Psoas muscle (tissue), 8 donors: ENCODE measurements around the gene COX19. TPM values are rescaled to one million over a fixed set of nuclear protein-coding genes. Genes with fewer than 3 reads are reported as not detected.

ENCODE experiments used
- ATAC-seq, 4 donors: fragments of 200-7000 bp; cut with Tn5 transposase; one replicate each; pipeline ENCODE4 v1.9.1; 2020; ENCODE audit warnings: moderate library complexity in 3 of 4, mild to moderate bottlenecking in 2 of 4
- DNase-seq, 2 donors: peaks; one replicate each; pipeline ENCODE4 v3.0.0-alpha.2; 2020
- H3K27ac ChIP-seq: fragments of 200-600 bp; one replicate; pipeline ENCODE4 v1.8.0; 2022
- H3K27me3 ChIP-seq, 3 donors: fragments of 200-600 bp in 1 of 3; one replicate each; pipeline versions ENCODE4 v1.6.1 to v1.8.0; 2013 to 2022; ENCODE audit warnings: low read length in 2 of 3, mild to moderate bottlenecking in 2 of 3, moderate library complexity in 1 of 3; ENCODE audit not compliant: insufficient read depth in 3 of 3
- H3K36me3 ChIP-seq, 2 donors: fragments of 200-600 bp in 1 of 2; one replicate each; pipeline versions ENCODE4 v1.6.1 to v1.8.0; 2013 to 2022; ENCODE audit warnings: low read depth in 1 of 2, mild to moderate bottlenecking in 1 of 2, moderate library complexity in 1 of 2; ENCODE audit not compliant: insufficient read depth in 1 of 2
- H3K4me1 ChIP-seq: fragments of 200-600 bp; one replicate; pipeline ENCODE4 v1.8.0; 2022
- H3K4me3 ChIP-seq: fragments of 200-600 bp; one replicate; pipeline ENCODE4 v1.8.0; 2022; ENCODE audit warnings: mild to moderate bottlenecking
- H3K9me3 ChIP-seq: fragments of 200-600 bp; one replicate; pipeline ENCODE4 v1.8.0; 2022
- CTCF ChIP-seq: fragments of 200-600 bp; IDR thresholded peaks from one replicate; pipeline ENCODE4 v1.8.0; 2022; ENCODE audit warnings: antibody characterized with exemption
- whole genome bisulfite sequencing, 3 donors: extraction: QIAGEN DNeasy Blood & Tissue Kit; methylation state at CpG; one replicate each; pipeline versions ENCODE4 v1.1.6 to v1.1.7; 2013; 5-methylcytosine and 5-hydroxymethylcytosine counted together
- intact Hi-C, 2 donors: fragments of 100-400 bp; cut with DNase I; formaldehyde crosslinking; loops; one replicate each; pipeline versions ENCODE4 v1.11.0 to v1.14.2; 2022
- polyA plus RNA-seq, 3 donors: library from polyadenylated mRNA; stranded (reverse); fragments of 200-250 nt; gene quantifications; one replicate each; pipeline ENCODE4 v1.2.3, GENCODE V29; 2013
- total RNA-seq, 4 donors: library from RNA; stranded (reverse); fragmentation: NEBNext Ultra II Directional in 2 of 4; extraction: Animal tissue kit (Norgen Biotek cat#: 25700) in 2 of 4; gene quantifications; one replicate each; pipeline versions ENCODE4 v1.2.1 to v1.2.4, GENCODE V29; 2021 to 2023
- donor health status: healthy with polysubstance abuse.
- donor health status: DM: no; HTN: no; CAD: no; lungs with moderate emphysema.
- donor health status: Bipolar disorder and iron deficiency.
- donor health status: healthy.
- donor health status: DM: yes; HTN: yes; CAD: no.
- donor health status: DM: no; HTN: no; CAD: no.
- donor health status: DM: no; HTN: no; CAD: no.
- donor health status: DM: yes; HTN: yes; CAD: no.

The COX19 gene
- total and polyA plus RNA-seq, 7 donors: 4.5 to 12.2 (median 7.5) TPM

- Histone ChIP-seq H3K27me3 (peaks cover 0 to 14% (median 2%) of the 10 kb centered on the region in 3 donors), H3K4me1 (no peaks in the 10 kb centered on the region), H3K4me3 (peak overlapping the region; percentile 11), H3K27ac (no peak overlapping the region), H3K36me3 (no peaks in the 10 kb centered on the region), H3K9me3 (no peaks in the 10 kb centered on the region)
- 51 to 54% (median 54%) methylated on average over 33 to 40 of the region's 40 CpGs for WGBS, 3 donors
- DNase-seq (peak; percentile 65 to 78), ATAC-seq (peak; percentile 23 to 59 (median 34))
- intact Hi-C loops: no loop called here
- TF ChIP-seq CTCF: no peak
Measured at GRCh38 chr7:923108-924041, 52.0 kb downstream of the COX19 start.

GRCh38 chr7:922334-923107 lies 52.8 kb downstream of the COX19 start:
- DNase-seq (peak; percentile 10 to 25), ATAC-seq (no peak)
- intact Hi-C loops: no loop called here
- 56 to 68% (median 61%) methylated on average over 23 to 29 of the region's 29 CpGs for WGBS, 3 donors
- Histone ChIP-seq H3K9me3 (no peaks in the 10 kb centered on the region), H3K27me3 (peaks cover 0 to 14% (median 2%) of the 10 kb centered on the region in 3 donors), H3K4me1 (no peaks in the 10 kb centered on the region), H3K4me3 (peak overlapping the region; percentile 11), H3K27ac (no peak overlapping the region), H3K36me3 (no peaks in the 10 kb centered on the region)
- no peak for TF ChIP-seq CTCF

- TF ChIP-seq CTCF: no peak
- DNase-seq (peak; percentile 14 to 48), ATAC-seq (no peak)
- intact Hi-C loops: no loop called here
- Histone ChIP-seq H3K27me3 (peaks cover 0 to 14% (median 2%) of the 10 kb centered on the region in 3 donors), H3K27ac (no peak overlapping the region), H3K9me3 (no peaks in the 10 kb centered on the region), H3K36me3 (no peaks in the 10 kb centered on the region), H3K4me1 (no peaks in the 10 kb centered on the region), H3K4me3 (no peak overlapping the region)
- 66 to 77% (median 70%) methylated on average over 33 to 36 of the region's 36 CpGs for WGBS, 3 donors
Measured at GRCh38 chr7:921581-922333, 53.6 kb downstream of the COX19 start.

GRCh38 chr7:921071-921461 lies 54.3 kb downstream of the COX19 start:
- TF ChIP-seq CTCF: no peak
- ATAC-seq: no peak
- peak; percentile 13 to 30 for DNase-seq
- Histone ChIP-seq H3K9me3 (no peaks in the 10 kb centered on the region), H3K27ac (no peak overlapping the region), H3K27me3 (peaks cover 0 to 14% (median 2%) of the 10 kb centered on the region in 3 donors), H3K4me1 (no peaks in the 10 kb centered on the region), H3K4me3 (no peak overlapping the region), H3K36me3 (no peaks in the 10 kb centered on the region)
- intact Hi-C loops: no loop called here
- 86 to 87% (median 86%) methylated on average over 15 of the region's 15 CpGs for WGBS, 3 donors
